ENCODE measurements around the gene STAC3.

STAC3 gene

DNA sequence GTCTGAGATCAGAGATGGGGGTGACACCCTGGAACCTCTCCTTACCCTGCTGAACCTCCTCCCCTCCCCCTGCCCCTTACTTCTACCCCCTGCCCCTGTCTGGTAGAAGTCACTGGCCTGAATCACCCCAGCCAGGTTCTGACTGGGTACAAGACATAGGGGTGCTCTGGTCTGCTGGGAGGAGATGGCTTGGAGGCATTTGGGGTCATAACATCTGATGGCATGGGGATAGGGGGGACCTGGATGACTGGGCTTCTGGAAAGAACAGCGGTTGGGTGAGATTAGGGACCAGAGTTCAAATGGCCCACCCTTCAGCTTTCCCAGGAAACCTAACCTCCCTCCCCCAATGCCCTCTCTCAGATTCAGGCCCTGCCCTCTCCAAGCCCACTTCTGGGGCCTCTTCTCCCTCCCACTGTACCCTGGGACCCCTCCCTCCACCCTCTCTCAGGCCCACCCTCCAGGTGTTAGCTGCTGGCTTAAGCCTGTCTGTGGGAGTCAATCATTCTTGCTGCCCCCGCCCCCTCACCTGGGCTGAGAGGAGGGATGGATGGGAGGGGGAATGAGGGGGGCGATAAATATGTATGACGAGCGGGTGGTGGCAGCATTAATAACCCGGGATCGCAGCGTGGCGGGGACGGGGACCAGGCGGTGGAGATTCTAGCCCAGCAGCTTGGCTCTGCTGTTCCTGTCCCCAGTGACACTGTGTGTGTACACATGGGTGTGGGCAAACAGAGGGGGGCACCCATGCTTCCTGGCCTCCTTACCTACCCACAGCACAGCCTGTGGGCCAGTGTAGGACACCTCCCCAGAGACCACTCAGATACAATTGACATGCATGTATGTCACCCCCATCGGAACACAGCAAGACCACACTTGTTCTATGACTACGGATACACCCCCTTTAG, 28.4 kb downstream of the STAC3 start:
- no peak for DNase-seq (ENCODE audit: extremely low read depth, low read depth)
- TF ChIP-seq, protein P1, sequence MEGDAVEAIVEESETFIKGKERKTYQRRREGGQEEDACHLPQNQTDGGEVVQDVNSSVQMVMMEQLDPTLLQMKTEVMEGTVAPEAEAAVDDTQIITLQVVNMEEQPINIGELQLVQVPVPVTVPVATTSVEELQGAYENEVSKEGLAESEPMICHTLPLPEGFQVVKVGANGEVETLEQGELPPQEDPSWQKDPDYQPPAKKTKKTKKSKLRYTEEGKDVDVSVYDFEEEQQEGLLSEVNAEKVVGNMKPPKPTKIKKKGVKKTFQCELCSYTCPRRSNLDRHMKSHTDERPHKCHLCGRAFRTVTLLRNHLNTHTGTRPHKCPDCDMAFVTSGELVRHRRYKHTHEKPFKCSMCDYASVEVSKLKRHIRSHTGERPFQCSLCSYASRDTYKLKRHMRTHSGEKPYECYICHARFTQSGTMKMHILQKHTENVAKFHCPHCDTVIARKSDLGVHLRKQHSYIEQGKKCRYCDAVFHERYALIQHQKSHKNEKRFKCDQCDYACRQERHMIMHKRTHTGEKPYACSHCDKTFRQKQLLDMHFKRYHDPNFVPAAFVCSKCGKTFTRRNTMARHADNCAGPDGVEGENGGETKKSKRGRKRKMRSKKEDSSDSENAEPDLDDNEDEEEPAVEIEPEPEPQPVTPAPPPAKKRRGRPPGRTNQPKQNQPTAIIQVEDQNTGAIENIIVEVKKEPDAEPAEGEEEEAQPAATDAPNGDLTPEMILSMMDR (IDR thresholded peaks at IDR 0.05; ENCODE audit: low read depth, low read length): no peak

DNA sequence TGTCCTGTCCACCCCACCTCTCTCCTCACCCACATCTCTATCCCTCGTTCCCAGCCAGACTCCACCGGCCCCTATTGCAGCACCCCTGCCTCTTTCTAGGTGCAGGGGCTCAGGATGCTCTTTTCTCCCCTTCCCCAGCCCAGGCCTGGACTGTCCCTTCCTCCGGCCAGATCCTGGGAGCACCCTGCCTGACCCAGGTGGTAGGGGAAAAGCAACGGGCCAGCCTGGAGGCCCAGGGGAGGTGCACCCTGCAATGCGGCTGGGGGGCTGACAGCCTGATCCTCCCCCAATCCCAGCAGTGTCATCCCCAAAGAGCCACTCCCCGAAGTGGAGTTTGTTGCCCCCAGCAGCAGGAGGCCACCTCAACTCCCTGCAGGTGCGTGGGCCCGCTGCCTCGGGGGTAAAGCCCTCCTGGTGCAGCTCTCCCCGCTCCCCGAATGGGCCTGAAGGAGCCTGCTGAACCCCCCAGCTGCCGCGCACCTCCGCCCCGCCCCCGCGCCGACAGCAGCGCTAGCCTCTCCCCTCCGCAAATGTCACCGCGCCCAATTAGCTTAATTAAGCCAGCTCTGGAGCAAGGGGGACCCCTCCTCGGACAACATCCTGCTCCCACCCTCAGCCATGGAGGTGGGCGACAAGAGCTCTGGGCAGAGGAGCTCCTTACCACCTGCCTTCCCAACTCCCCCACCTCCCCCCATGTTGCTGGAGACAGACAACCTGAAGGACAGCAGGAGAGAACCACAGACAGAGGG, 29.6 kb downstream of the STAC3 start:
- TF ChIP-seq, protein P1 (IDR thresholded peaks at IDR 0.05; ENCODE audit: low read depth, low read length): no peak
- no peak for DNase-seq (ENCODE audit: extremely low read depth, low read depth)

DNA sequence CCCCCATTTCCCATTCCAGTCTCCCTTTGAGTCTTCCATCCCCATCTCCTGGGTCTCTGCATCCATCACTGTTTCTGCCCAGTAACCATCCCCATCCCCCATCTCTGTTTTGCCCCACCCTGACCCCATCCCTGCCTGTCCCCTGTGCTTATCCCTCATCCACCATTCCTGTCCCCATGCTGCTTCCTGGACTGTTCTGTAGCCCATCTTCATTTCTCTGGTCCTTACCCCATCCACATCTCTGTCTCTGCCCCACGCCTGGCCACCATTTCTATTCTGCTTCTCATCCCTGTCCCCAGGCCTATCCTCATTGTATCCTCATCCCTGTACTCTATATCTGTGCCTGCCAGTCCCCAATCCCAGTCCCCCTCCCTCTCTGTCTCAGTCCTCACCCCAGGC, 30.2 kb downstream of the STAC3 start:
- DNase-seq (ENCODE audit: extremely low read depth, low read depth): no peak
- TF ChIP-seq, protein P1 (IDR thresholded peaks at IDR 0.05; ENCODE audit: low read depth, low read length): no peak

DNA sequence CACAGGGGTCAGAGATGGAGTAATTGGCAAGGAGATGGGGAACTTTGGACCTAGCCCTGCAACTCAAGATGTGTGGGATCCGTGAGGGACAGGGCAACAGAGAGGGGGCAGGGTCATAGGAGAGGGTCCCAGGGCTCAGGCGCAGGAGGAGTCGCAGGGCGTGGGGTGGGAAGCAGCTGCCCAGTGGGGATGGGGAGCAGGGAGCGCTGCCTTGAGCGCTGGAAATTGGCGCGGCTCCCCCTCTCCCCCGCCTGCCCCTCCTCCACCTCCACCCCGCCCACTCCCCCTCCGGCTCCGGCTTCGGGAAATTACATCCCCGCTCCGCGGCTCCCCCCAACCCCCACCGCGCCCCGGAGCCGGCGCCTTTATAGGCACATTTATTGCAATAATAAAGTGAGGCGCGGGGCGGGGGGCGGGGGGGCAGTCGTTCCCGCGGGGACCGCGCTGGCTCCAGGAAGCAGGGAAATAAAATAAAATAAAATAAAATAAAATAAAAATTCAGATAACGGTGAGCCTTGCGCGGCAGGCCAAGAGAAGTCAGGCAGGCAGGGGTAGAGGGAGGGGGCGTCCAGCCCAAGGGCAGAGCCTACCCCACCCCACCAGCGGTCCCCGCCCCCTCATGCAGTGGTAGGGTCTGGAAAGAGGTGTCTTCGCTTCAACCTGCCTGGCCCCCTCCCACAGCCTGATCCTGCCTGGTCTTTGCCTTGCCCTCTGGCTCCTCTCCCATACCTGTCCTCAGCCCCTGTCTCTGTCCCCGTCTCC, 30.8 kb downstream of the STAC3 start:
- TF ChIP-seq, protein P1 (IDR thresholded peaks at IDR 0.05; ENCODE audit: low read depth, low read length): no peak
- no peak for DNase-seq (ENCODE audit: extremely low read depth, low read depth)

DNA sequence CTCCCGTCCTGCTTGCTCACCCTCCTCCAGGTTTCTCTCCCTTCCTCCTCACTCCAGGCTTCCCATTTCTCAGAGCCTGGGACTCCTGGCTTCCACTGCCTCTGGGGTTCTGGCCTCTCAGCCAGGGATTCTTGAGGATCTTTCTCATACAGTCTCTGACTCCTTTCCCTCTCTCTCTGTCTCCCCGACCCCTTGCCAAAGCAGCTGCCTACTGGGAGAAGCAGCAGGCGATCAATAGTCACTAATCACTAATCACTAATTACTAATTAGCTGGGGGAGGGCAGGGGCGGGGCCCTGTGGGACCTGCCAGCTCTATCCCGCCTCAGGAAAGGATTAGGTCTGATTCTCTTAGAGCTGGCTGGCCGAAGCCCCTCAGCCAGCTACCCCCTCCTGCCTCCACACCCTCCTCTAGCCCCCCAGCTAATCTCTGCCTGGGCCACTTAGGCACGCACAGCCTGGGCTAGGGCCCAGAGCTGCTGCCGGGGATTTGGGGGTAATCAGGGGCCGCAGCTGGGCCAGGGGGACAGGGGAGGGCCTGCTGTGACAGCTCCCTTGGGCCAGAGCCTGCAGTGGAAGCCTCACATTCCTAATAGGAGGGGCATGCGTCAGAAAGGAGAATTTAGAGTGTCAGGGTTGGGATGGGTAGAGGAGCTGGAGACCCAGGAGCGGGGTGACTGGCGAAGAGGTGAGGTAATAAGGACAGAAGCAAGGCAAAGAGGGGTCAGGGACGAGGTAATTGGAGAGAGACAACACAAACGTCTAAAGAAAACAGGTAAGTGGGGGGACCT, 31.6 kb downstream of the STAC3 start:
- TF ChIP-seq, protein P1 (IDR thresholded peaks at IDR 0.05; ENCODE audit: low read depth, low read length): no peak
- no peak for DNase-seq (ENCODE audit: extremely low read depth, low read depth)

DNA sequence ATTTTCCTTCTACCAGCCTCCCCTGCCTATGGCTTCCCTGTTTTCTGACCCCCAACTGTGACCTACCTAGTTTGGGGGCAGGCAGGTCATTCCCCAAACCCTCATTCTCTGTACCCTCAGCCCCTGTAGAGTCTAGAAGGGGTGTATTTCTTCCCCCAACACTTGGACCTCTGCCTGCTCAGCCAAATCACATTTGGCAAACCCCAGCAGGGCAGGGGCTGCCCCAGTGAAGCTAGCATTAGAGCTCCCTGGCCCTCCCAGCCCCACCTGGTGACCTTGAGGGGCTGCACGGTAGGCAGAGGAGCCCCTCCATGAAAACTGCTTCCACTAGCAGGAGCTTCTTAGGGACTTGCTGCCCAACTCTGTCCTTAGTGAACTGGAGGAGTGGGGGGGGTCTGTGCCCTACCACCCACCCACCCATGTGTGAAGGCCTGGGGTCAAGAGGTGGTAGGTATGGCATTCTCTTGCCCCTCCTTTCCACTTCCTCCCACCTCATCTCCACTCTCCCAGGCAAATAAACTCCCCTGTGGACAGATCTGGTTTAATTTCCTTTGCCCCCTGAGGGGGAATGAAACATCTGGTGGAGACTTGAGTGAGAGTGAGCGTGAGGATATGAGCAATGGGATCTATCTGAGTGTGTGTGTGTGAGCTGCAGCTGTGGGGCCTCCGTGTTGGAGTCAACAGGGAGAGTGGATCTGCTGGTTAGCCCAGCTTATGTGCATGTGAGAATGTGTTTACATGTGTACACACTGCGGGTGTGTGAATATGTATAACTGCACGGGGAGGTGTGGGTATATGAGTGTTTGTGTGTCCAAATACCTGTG, 32.7 kb downstream of the STAC3 start:
- TF ChIP-seq, protein P1 (IDR thresholded peaks at IDR 0.05; ENCODE audit: low read depth, low read length): no peak
- no peak for DNase-seq (ENCODE audit: extremely low read depth, low read depth)
